GM18907 (cell line): Measurements from ENCODE around the gene ETNK2.
"Not testable (repeated sequence)": the region's sequence is repeated elsewhere in the genome, so short reads cannot be mapped to it uniquely, and the experiment has no call there.

Experiments used
- ATAC-seq: cut with Tn5 transposase; IDR thresholded peaks from one replicate; pipeline ENCODE4 v1.9.1; 2021; ENCODE audit warnings: mild to moderate bottlenecking, moderate library complexity; ENCODE audit not compliant: unreplicated experiment

ETNK2 gene

GRCh38 chr1:204102739-204103430 lies 49.0 kb downstream of the ETNK2 start:
- ATAC-seq, result no peak

DNA sequence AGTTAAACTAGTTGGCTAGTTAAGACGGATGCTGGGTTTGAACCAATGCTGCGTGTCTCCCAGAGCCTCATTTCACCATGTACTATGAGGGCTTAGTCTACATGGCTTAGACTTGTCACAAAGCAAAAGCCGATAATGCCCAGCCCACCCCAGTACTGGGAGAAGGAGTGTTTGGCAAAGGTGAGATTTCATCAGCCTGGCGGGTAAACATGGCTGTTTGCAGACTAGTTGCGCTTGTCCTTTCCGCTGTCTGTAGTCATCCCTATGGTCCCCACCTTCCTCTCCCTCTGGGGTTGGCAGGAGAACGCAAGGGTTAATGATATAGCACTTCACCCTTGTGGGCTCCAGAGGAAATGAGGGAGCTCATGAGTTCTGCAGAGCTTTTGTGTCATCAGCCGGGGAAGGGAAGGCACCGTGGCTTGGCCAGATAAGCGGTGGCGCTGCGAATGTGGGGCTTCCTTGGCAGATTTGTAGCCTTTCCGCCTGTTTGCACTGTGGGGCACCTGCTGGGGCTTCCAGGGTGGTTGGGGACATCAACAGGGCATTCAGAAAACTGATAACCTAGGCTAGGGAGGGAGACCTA lies 49.7 kb downstream of the ETNK2 start:
- ATAC-seq, result no peak

DNA sequence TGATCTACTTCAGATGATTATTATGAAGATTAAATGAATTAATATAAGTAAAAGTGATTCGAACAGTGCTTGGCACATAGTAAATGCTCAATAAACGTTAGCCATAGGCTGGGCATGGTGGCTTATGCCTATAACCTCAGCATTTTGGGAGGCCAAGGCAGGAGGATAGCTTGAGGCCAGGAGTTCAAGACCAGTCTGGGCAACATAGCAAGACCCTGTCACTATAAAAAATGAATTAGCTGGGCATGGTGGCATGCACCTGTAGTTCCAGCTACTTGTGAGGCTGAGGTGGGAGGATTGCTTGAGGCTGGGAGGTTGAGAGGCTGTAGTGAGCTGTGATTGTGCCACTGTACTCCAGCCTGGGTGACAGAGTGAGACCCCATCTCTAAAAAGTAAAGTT lies 52.1 kb downstream of the ETNK2 start:
- not testable (repeated sequence) for ATAC-seq

DNA sequence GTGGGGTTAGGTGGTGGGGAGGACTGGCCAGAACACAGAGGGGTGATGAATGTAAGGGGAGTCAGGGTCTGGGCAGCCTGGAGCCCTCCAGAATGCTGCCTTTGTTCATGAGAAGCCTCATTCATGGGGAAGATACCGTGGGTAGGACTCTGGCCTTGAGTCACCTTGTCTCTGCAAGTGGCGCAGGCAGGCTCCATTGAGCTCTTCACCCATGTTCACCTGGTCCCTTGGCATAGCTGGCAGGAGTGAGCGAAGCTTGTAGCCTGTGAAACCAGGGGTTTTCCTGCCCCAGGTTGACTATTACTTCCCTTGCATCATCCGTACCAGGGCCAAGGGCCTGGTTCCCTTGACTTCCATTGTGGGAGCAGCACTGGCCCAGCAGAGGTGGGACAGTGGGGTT lies 53.2 kb downstream of the ETNK2 start:
- no peak for ATAC-seq

DNA sequence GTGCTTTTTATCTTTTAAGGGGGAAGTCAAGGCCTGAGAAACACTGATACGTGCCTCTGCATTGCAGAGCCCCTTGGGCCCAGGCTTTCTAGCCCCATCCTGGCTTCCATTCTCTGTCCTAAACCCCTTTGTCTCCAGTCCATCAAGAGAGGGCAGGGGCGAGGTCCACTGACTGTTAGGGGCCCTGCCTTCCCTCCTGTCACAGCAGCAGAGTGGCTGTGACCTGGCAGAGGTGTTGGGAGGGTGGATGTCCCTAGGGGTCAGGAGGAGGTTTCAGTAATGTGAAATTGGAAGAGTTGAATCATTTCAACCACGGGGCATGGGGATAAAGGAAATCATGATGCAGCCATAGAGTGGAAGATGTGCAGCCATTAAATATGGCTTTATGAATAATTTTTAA lies 54.9 kb downstream of the ETNK2 start:
- ATAC-seq, result no peak

DNA sequence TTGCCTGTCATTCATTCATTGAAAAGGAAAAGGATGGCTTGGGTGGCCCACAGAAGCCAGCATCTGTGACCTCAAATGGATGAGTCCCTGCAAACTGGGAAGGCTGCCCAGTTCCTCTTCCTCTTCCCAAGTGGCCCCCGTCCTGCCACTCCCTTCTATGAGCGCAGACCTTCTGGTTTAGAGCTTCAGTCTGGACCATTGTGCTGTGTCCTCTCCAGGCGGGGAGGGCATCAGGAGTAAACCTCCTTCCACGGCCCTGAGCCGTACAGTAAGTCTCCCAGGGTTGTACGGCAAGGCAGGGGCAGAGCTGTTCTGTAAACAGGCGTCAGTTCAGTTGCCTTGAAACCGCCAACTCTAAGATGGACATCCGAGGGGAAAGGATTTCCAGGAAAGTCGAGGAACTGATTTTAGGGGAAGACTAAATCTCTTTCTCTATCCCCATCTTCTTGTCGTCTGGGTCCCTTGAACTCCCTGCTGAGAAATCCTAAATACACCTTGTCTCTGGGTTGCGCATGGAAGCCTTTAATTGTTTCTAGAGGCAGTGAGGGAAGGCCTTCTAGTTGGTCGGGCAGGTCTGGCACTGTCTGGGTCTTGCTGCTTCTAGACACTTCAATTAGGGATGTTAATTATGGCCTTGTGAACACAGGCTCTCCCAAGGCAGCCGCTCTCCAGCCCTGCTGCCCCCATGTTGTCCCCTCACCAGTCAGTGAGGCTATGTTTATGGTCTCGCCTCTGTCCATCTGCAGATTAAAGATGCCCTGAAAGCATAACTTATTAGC lies 56.8 kb downstream of the ETNK2 start:
- no peak for ATAC-seq

DNA sequence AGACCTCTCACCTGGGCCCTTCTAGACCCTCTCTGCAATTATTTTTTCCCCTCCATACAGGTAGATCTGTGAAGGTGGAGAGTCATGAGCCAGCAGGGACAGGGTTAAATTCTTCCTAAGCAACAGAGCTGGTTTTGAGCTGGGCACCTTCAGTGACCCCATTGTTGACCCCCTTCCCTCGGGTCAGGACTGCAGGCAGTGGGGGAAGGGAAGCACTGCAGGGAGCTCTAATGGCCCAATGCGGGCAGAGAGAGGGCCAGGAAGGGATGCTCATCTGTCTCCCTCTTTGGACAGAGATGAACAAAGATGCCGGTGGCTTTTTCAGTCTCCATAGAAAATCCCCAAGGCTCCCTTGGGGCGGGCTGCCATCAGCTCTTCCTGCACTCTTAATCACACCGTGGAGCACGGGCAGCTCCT lies 57.5 kb downstream of the ETNK2 start:
- ATAC-seq, result no peak

- ATAC-seq, result no peak
Measured at GRCh38 chr1:204093781-204094180, 58.1 kb downstream of the ETNK2 start.

DNA sequence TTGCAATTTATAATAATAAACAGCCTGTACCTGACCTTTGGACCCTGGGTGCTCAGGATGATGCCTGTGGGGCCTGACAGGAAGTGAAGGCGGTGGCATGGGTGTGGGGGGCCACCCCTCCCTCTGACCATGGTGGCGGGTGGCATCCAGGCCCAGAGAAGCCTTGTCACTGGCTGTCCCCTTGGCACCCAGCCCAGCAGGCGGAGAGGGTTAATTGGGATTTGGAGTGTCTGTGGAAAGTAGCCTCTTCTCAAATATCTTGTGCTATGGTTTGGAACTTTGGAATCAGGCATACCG lies 58.5 kb downstream of the ETNK2 start:
- no peak for ATAC-seq

- ATAC-seq, result no peak
Measured at GRCh38 chr1:204092632-204093420, 59.0 kb downstream of the ETNK2 start.

GRCh38 chr1:204091787-204092312 lies 60.0 kb downstream of the ETNK2 start:
- no peak for ATAC-seq

- no peak for ATAC-seq
Measured at GRCh38 chr1:204091066-204091465, 60.8 kb downstream of the ETNK2 start.

- not testable (repeated sequence) for ATAC-seq
Measured at GRCh38 chr1:204090132-204090531, 61.7 kb downstream of the ETNK2 start.

DNA sequence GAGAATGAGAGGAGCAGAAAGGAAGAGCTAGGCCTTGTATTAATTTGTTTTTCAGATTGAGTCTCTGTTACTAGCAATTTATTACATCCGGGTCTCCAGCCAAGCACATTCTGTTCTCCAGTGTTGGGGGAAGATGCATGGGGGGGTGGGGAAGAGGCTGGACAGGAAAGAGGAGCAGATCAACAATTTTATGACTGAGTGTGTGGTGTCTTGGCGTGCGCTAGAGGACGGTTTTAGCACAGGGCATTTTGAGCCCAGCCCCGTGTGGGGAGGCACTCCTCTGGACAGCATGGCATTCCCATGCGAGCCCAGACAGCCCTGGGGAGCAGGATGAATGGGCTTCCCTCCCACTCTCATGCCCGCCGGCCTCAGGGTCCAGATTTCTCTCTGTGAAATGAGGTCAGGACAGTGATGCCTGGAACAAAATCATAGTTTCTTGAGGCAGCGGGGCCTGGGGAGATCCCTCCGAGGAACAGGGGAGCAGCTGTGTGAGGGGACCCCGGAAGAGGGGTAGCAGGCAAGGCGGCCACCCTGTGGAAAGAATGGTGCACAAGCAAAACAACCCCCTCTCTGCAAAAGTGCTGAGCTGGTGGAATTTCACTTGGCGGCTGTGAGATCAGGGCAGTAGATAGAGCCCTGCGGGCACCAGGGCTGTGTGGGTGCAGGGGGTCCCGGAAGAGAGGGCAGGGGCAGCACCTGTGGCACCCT lies 62.6 kb downstream of the ETNK2 start:
- no peak for ATAC-seq

GRCh38 chr1:204088596-204088995 lies 63.2 kb downstream of the ETNK2 start:
- no peak for ATAC-seq

DNA sequence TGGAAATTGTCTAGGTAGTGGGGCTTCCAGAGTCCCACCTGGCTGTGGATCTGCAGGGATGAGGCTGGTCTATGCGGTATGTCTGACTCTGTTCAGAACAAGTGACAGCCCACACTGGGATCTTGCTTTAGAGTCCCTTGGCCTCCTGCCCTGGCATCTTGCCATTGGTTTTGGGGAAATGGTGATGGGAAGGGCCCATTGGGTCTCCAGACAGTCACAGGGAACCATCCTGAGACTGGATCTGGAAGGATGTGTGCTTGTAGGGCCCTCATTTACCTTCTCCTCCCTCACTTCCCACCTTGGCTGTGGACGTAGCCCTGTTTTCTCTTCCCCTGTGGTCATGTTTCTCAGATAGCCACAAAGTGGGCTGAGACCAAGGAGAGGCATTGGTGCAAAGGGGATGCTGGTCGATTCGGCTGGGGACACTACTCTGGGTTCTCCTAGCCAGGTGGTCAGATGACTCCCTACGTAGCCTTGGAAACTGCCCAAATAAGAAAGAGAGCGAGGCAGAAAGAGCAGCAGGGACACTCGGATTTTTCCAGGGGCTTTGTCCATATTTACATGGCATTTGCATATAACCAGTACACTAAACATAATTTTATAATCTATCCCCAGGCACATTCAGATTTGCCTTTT lies 63.8 kb downstream of the ETNK2 start:
- ATAC-seq, result no peak

DNA sequence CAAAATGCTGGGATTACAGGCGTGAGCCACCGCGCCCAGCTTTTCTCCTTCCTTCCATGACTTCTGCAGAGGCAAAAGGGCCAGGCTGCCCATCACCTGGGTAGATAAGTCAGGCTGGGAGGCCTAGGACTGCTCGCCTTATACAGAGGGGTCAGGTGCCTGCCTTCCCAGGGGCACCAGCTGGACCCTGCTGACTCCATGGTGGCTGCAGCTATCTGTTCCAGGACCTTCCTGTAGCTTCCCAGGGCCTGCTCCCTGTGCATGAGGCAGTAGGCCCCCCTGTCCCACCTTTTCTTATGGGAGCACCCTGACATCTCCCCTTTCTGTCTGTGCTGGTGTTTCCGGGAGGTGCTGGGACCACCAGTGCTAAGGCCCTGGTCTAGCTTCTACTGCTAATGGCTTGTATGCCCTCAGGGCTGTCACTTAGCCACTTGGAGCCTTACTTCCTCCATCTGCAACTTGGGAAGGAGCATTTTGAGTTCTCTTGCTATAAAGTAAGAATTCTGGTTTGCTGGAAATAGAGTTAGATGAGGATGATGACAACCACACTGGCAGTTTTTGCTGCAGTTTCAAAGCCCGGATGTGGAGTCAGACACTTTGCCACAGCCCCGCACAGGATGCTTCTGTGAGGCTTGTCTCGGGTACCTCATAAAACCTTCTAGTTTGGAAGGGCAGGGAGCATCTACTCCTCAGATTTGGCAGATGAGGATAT lies 64.5 kb downstream of the ETNK2 start:
- no peak for ATAC-seq

DNA sequence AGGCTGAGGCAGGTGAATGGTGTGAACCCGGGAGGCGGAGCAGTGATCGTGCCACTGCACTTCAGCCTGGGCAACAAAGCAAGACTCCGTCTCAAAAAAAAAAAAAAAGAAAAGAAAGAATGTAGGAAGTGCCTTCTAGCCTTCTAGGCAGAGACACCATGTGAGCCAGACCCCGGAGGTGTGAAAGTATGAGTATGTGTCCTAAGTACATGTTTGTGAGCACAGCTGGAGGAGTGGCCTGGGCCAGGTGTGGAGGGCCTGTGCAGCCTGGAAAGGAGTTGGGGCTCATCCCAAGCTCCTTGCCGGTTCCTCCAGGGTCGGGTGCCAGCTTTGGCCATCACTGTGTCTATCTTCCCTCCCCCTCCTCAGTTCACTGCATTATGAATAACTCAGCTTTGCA lies 66.0 kb downstream of the ETNK2 start:
- no peak for ATAC-seq

- no peak for ATAC-seq
Measured at GRCh38 chr1:204084247-204084772, 67.5 kb downstream of the ETNK2 start.
